ENCODE data around the gene ABL1.

DNA sequence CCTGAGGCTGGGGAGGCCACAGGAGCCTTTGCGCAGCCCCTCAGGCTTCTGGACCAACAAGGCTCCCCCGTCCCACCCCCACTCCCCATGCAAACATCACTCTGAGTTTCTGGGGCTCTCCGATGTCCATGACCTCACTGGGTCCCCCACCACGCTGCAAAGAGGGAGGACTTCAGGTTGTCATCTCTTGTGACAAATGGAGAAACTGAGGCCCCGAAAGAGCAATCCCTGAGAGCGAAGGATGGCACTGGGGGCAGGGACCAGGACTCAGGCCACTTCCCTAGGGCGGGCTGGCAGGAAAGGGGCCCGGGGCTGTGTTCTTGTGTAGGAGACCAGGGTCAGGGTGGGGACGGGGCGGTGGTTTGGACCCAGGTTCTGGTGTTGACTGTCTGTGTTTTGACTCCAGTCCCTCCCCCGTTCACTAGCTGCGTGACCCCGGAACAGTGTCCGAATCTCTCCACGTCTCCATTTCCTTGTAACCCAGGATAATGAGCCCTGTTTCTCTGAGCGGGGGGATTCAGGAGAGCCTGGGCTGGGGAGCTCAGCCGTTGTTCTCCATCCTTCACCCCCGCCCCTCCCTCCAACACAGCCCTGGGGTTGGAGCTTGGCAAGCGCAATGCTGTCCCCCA is 90.1 kb downstream of the ABL1 start:
- TF ChIP-seq CTCF (IDR thresholded peaks at IDR 0.05) (no peak), POLR2A (IDR thresholded peaks at IDR 0.05) (no peak)

Measured in esophagus squamous epithelium (tissue), 4 donors.